GM04503 (cell line): ENCODE data around the gene TTC22.
A peak's percentile ranks its signal among the peaks of the same experiment; 100 is the strongest.

ENCODE experiments used
- DNase-seq: peaks from one replicate; pipeline ENCODE4 v3.0.0-alpha.2; 2012; ENCODE audit warnings: low read depth

The TTC22 gene

DNA sequence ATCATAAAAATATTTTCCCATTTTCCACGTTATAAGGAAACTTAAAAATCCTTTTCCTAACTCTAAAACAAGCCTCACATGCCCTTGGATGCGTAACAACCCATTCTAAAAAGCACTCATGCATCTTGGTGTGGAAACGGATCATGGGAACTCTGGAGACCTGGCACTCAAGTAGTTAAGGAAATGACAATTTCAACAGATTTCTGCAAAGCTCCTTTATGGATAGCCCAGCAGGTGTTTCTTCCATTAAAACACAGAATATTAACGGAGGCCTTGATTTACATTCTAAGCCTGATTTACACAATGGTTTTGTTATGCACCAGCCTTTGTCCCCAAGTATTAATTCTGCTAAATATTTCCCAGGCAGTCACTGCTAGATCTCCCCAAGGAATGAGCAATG, 49.7 kb downstream of the TTC22 start:
- DNase-seq: no peak

DNA sequence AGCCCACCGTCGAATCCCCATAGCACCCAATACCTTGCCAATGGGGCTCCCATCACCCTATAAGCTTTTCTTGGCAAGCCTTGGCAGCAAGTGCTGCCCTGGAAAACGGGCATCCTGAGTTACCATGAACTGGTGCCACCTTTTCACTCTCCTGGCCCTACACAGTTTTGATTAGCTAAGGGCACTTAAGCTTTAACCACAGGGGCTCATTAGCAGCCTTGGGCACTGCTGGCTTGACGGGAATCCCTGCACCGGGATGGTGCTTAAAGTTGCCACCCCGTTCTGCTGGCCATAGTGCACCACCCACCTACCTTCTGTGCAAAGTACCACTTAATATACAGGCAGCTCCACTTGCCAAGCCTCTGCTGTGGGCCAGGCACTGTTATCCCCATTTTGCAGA, 50.5 kb downstream of the TTC22 start:
- no peak for DNase-seq

DNA sequence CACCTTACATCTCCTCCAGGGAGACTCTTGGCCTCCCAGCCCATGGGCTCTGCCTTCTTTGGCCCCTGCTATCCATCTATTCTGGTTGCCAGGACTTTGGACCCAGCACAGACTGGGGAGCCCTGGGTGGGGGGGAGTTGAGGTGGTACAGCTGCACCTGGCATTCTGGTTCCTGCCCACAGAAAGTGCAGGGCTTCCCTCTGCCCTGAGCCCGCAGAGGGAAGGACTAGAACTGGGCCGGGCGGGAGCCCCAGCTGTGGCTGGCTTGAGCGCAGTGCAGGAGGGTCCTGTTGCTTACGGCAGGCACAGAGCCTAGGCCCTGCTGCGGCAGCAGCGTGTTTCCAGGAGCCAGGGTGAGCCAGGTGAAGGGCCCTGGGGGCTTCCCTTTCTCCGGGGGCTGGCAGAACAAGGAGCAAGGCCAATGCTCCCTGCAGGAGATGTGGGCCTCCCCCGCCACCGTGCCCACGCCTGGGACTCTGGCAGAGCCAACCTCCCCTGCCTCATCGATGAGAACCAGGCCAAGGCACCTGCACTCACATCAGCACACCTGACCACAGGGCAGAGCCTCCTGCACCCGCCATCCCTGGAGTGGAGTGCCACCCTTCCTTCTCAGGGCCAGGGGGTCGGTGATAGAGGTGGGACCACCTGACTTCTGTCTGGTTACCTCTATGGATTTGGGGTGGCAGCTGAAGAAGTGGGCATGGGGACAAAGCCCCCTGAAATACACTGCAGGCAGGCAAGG, 52.9 kb downstream of the TTC22 start:
- DNase-seq: no peak

DNA sequence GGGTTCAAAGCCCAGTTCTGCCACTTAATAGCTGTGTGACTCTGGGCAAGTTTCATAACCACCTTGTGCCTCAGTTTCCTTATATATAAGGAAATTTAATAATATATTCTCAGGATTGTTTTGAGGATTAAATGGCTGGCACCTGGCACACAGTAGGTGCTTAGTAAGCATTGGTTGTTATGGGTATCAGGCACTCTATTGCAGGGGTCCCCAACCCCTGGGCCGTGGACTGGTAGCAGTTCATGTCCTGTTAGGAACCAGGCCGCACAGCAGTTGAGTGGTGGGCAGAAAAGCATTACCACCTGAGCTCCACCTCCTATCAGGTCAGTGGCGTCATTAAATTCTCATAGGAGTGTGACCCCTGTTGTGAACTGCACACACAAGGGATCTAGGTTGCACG, 55.3 kb downstream of the TTC22 start:
- no peak for DNase-seq

DNA sequence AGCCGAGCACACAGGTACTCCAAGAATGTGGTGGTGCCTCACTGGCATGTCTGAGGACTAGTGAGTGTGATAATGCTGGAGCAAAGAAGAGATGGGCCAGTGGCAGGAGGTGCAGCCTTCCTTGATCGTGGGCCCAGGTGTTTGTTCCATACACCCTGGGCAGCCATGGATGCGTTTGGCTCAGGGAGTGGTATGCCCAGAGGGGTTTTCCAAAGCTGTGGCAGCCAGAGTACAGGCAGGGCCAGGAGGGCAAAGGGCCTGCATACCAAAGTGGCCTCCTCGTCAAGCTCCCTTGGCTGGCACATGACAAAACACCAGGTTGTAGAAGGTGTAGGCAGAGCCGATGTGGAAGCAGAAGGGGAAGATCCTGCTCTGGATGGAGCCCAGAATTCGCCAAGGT, 55.8 kb downstream of the TTC22 start:
- DNase-seq: no peak

DNA sequence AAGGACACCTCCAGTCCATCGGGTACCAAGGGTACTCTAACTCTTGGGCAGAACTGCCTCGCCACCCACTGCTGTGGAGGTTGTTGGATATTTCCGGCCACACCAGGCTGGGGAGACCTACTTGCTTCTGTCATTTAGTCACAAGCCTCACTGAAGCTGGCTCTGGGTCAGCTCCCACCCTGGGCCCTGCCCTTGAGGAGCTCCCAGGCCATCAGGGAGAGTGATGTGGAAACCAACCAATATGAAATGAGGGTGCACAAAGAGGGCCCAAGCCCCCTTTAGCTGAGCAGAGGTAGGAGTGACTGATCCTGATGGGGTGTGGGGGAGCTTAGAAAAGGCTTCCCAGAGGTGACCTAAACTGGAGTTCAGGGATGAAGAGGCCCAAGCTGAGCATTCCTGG, 56.4 kb downstream of the TTC22 start:
- DNase-seq: no peak

DNA sequence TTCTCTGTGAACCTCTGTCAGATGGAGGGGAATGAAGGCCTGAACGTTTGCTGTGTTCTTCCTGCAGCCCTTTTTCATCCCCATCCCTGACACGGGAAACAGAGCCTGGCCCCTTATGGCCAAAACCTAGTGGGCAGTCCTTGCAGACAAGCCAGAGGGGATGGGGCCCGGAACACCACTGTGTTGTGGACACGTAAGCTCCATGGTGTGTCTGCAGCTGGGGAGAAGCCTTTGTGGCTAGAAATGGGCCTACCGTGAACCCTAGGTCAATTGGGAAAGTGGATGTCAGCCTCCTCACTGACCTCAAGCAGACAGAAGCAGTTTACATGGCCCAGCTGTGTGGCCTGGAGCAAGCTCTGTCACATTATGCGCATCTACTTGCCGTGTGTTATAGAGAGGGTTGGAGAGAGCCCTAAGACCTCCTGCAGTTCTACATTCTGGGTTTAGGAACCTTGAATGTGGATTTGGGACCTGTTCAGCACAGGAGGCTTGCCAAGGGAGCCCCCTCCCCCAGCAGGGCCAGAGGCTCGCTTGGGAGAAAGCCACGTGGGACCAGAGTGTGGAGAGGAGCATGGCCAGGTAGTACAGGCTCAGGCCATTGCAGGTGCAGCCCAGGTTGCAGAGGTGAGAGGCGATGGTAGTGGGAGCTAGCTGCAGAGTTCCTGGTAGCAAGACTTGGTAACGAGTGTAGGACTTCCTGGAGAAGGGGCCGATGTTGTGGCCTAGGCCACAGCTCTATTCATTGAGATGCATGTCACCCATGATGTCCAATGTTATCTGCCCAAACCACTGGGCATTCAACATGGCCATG, 57.5 kb downstream of the TTC22 start:
- DNase-seq: no peak

DNA sequence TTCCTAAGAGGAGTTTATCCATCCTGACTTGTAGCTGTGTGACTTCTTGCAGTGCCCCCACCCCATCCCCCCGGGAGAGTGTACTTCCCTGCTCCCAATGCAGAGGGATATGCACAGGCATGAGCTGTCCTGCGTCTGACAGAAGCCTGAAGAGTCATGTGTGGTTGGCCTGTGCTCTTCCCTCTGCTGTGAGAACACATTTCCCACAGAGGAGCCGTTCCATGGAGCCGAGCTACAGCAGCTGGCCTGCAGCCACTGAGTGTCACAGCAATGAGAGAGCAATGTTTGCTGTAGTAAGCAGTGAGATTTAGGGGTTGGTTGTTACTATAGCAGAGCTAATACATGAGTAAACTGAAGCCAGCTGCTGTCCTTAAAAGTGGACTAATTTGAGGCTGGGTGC, 58.8 kb downstream of the TTC22 start:
- peak; percentile 7 for DNase-seq

DNA sequence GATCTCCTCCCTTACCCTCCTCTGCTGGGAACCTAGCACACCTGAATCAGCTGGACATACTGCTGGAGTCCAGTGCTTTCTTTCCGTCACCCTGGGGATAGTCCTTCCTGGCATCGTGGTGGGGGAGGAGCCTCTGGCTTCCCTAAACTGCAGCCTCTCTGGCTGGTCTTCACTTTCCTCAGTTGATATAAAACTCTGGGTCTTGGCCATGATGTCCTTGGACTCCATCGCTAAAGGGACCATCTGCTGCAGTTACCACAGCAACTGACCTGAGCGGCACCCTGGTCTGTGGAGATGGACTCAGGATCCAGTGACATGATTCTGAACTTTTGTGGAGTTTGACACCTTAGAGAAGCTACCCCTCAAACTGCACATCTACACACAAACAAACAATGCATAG, 59.6 kb downstream of the TTC22 start:
- no peak for DNase-seq

DNA sequence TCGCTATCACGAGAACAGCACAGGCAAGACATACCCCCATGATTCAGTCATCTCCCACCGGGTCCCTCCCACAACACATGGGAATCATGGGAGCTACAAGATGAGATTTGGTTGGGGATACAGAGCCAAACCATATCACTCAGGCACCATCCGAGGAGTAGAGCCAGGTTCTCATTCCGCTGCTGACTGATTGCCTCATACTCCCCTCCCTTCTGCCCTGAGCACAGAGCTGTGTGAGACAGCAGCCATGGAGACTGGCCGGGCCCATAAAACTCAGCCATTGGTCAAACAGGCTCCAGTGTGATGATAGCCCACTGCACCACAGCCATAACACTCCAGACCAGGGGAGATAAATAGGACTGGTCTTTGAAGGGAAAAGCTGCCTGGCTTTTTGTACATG, 62.9 kb downstream of the TTC22 start:
- DNase-seq: no peak

DNA sequence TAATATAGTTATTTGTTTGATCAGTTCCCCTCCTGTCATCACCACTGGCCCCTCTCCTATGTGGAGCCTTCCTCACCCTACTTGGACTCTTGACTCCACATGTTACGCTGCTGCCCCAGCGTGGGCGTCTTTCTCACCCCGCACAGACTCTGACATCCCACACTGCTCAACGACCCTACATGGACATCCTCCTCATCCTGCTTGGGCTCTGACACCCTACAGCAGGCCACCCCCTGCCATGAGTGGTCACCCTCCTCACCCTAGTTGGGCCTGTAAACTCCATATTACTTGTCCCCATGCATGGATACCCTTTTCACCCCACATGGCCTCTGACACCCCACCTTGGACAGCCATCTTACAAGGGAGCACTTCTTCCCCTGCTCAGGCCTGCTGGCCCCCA, 64.4 kb downstream of the TTC22 start:
- no peak for DNase-seq
